Endothelial cell of umbilical vein (primary cell): Measurements from ENCODE around the gene SORCS1. TPM values are rescaled to one million over a fixed set of nuclear protein-coding genes. Genes with fewer than 3 reads are reported as not detected.

Source experiments
- BruUV-seq: library from RNA; stranded (reverse); fragments of 400-500 nt; replicated peaks from 2 replicates; lab custom pipeline; 2021; lab: Mats Ljungman, UMichigan
- CTCF ChIA-PET: fragments of 300-600, 350-600 bp; sonication (Branson Sonifier 250); formaldehyde crosslinking; loops from one replicate; lab custom pipeline; 2021; ENCODE audit warnings: antibody characterized with exemption, inconsistent platforms; lab: Charles Lee
- POLR2A ChIA-PET: fragments of 300-600, 350-600 bp; sonication (Branson Sonifier 250); formaldehyde crosslinking; loops from one replicate; lab custom pipeline; 2021; ENCODE audit warnings: antibody characterized with exemption, inconsistent platforms; lab: Charles Lee
- DNase-seq: peaks from one replicate; pipeline ENCODE4 v3.0.0-alpha.2; 2011; ENCODE audit warnings: low read depth, low spot score
- FAIRE-seq: peaks from 2 replicates; lab custom pipeline; 2011; peaks lifted over from hg19 to GRCh38; lab: Jason Lieb, UNC
- H2AFZ ChIP-seq: 2 replicates; pipeline ENCODE4 v1.6.0; 2012; ENCODE audit warnings: low read depth, low read length, control low read depth, inconsistent platforms
- H3K27ac ChIP-seq: 2 replicates; pipeline ENCODE4 v1.5.1; 2011; ENCODE audit warnings: low read depth, mild to moderate bottlenecking, control low read depth, low read length, moderate library complexity; ENCODE audit not compliant: insufficient read depth
- H3K27me3 ChIP-seq, 2 experiments: 2 replicates each; pipeline versions ENCODE4 v1.6.0 to v1.6.1; 2011; ENCODE audit warnings: low read length in 2 of 2, mixed read lengths in 1 of 2; ENCODE audit not compliant: control insufficient read depth in 2 of 2, insufficient read depth in 2 of 2
- H3K36me3 ChIP-seq, 2 experiments: 2 replicates in 1 of 2; 3 replicates in 1 of 2; pipeline ENCODE4 v1.5.1; 2011; ENCODE audit warnings: low read length in 2 of 2, mild to moderate bottlenecking in 1 of 2, moderate library complexity in 1 of 2; ENCODE audit not compliant: control insufficient read depth in 2 of 2, insufficient read depth in 2 of 2; ENCODE audit errors: extremely low read depth in 1 of 2
- H3K4me1 ChIP-seq: 3 replicates; pipeline ENCODE4 v1.5.1; 2011; ENCODE audit warnings: mild to moderate bottlenecking, low read length; ENCODE audit not compliant: control insufficient read depth, insufficient read depth; ENCODE audit errors: extremely low read depth
- H3K4me2 ChIP-seq: 2 replicates; pipeline ENCODE4 v1.6.1; 2011; ENCODE audit warnings: low read length, control low read depth, mixed read lengths; ENCODE audit not compliant: insufficient read depth
- H3K4me3 ChIP-seq, 3 experiments: fragments of 200-600 bp in 1 of 3; sonication (generic), shearing (Covaris generic) in 1 of 3; replicated peaks in 1 of 3; 2 replicates each; pipeline ENCODE4 v1.5.1; 2011 to 2016; ENCODE audit warnings: control low read depth in 3 of 3, low read length in 3 of 3, mild to moderate bottlenecking in 2 of 3, inconsistent platforms in 1 of 3, low read depth in 1 of 3, moderate library complexity in 1 of 3; ENCODE audit not compliant: insufficient read depth in 1 of 3
- H3K79me2 ChIP-seq: 2 replicates; pipeline ENCODE4 v1.6.0; 2012; ENCODE audit warnings: low read length, inconsistent platforms; ENCODE audit not compliant: control insufficient read depth, insufficient read depth
- H3K9ac ChIP-seq: replicated peaks from 2 replicates; pipeline ENCODE3; 2011; ENCODE audit warnings: low read length, control low read depth; ENCODE audit not compliant: insufficient read depth; ENCODE audit errors: extremely low read depth
- H3K9me1 ChIP-seq: replicated peaks from 3 replicates; pipeline ENCODE4 v1.6.0; 2011; ENCODE audit warnings: mild to moderate bottlenecking, low read length; ENCODE audit not compliant: control insufficient read depth, insufficient read depth; ENCODE audit errors: extremely low read depth
- H3K9me3 ChIP-seq: replicated peaks from 2 replicates; pipeline ENCODE4 v1.5.1; 2012; ENCODE audit warnings: low read length, inconsistent platforms; ENCODE audit not compliant: control insufficient read depth, insufficient read depth
- H4K20me1 ChIP-seq: replicated peaks from 2 replicates; pipeline ENCODE3; 2011; ENCODE audit warnings: mild to moderate bottlenecking, low read length; ENCODE audit not compliant: control insufficient read depth, insufficient read depth; ENCODE audit errors: extremely low read depth
- CTCF ChIP-seq, 2 donors: IDR thresholded peaks; 1 replicate in 1 of 2; 2 replicates in 1 of 2; pipeline ENCODE4 v1.5.1; 2011; ENCODE audit warnings: low read length in 2 of 2, mild to moderate bottlenecking in 2 of 2, moderate library complexity in 2 of 2, control low read depth in 1 of 2, inconsistent platforms in 1 of 2, low read depth in 1 of 2; ENCODE audit not compliant: insufficient read depth in 1 of 2; ENCODE audit errors: extremely low read depth in 1 of 2
- EZH2 ChIP-seq: IDR thresholded peaks from 2 replicates; pipeline ENCODE4 v1.6.1; 2012; ENCODE audit warnings: borderline replicate concordance, low read depth, mild to moderate bottlenecking, moderate library complexity, low read length, inconsistent platforms; ENCODE audit not compliant: severe bottlenecking
- FOS ChIP-seq: IDR thresholded peaks from 2 replicates; pipeline ENCODE4 v1.6.1; 2011; ENCODE audit warnings: mild to moderate bottlenecking, low read length, moderate library complexity, borderline replicate concordance; ENCODE audit not compliant: insufficient read depth
- GATA2 ChIP-seq: IDR thresholded peaks from 2 replicates; pipeline ENCODE4 v1.7.0; 2011; ENCODE audit warnings: low read depth, mild to moderate bottlenecking, moderate library complexity, mixed read lengths, low read length; ENCODE audit not compliant: insufficient read length, insufficient read depth
- JUN ChIP-seq: IDR thresholded peaks from 2 replicates; pipeline ENCODE4 v1.6.1; 2011; ENCODE audit warnings: borderline replicate concordance, low read depth; ENCODE audit not compliant: insufficient read length, insufficient read depth
- MAX ChIP-seq: IDR thresholded peaks from 2 replicates; pipeline ENCODE4 v1.6.1; 2011; ENCODE audit not compliant: insufficient read depth, insufficient read length
- MYC ChIP-seq: IDR thresholded peaks from one replicate; pipeline ENCODE4 v1.6.1; 2011; ENCODE audit warnings: mild to moderate bottlenecking, low read depth, low read length
- POLR2A ChIP-seq: IDR thresholded peaks from 2 replicates; pipeline ENCODE4 v1.6.1; 2012; ENCODE audit warnings: low read depth, mild to moderate bottlenecking, control low read depth, low read length
- POLR2AphosphoS5 ChIP-seq: IDR thresholded peaks from 2 replicates; pipeline ENCODE4 v1.6.1; 2012; ENCODE audit warnings: low read depth, mild to moderate bottlenecking, control low read depth, low read length, moderate library complexity; ENCODE audit not compliant: insufficient read depth
- dilution Hi-C: fragments of 300-500 bp; cut with MboI; formaldehyde crosslinking; loops from one replicate; pipeline ENCODE4 v1.15.0; 2019; ENCODE audit warnings: low sequenced_read_pairs; ENCODE audit not compliant: extremely low pct_ligation_motif_present
- intact Hi-C: fragments of 100-400 bp; cut with micrococcal nuclease; formaldehyde crosslinking; loops from one replicate; pipeline ENCODE4 v1.10.0; 2022
- polyA plus RNA-seq, 4 experiments: library from polyadenylated mRNA; depleted of rRNA in 3 of 4; stranded (reverse) in 3 of 4; unstranded in 1 of 4; fragments of >200 nt; gene quantifications; 2 replicates each; pipeline versions ENCODE4 v1.2.1 to v1.2.3, GENCODE V29; 2011 to 2012; ENCODE audit warnings: missing spikeins in 1 of 4
- total RNA-seq: library from RNA; stranded (reverse); gene quantifications from 2 replicates; pipeline ENCODE4 v1.2.3, GENCODE V29; 2021

The SORCS1 gene
- total and polyA plus RNA-seq, 2 donors (not counting 3 experiments of a cell fraction or from before 2014, with no cell fraction given): not detected

- H3K79me2 ChIP-seq: no peaks in the 10 kb centered on the region
- no peaks in the 10 kb centered on the region for H3K36me3 ChIP-seq
- DNase-seq (no peak), FAIRE-seq (no peak)
- no TSS peak for BruUV-seq
- H3K9me3 ChIP-seq: peaks cover 2% of the 10 kb centered on the region
- H3K9ac ChIP-seq: no peak overlapping the region
- no peaks in the 10 kb centered on the region for H4K20me1 ChIP-seq
- intact Hi-C loops: no loop called here
- H3K27me3 ChIP-seq: no peaks in the 10 kb centered on the region
- H2AFZ ChIP-seq: no peak overlapping the region
- CTCF ChIA-PET: no interaction called here
- TF ChIP-seq MYC: no peak
- no peak for TF ChIP-seq EZH2
- TF ChIP-seq POLR2AphosphoS5: no peak
- TF ChIP-seq MAX: no peak
- no peak for TF ChIP-seq FOS
- no peak for TF ChIP-seq POLR2A
- no peak for TF ChIP-seq GATA2
- no peak for TF ChIP-seq JUN
- no peak for TF ChIP-seq CTCF (IDR thresholded peaks at IDR 0.05; ENCODE audit: extremely low read depth in 1 of 2, insufficient read depth in 1 of 2, low read depth in 1 of 2, low read length in 2 of 2)
- no peak overlapping the region for H3K4me2 ChIP-seq
- H3K9me1 ChIP-seq: no peaks in the 10 kb centered on the region
- POLR2A ChIA-PET: no interaction called here
- H3K27ac ChIP-seq: no peak overlapping the region
- dilution Hi-C loops: no loop called here
- H3K4me3 ChIP-seq: no peak overlapping the region
- H3K4me1 ChIP-seq: no peaks in the 10 kb centered on the region
These were observed 177.1 kb downstream of the SORCS1 start for GRCh38 chr10:106987362-106987761.
